Lower leg skin (tissue), 3 donors: ENCODE measurements around the gene PLA2G2C.

Source experiments
- POLR2A ChIP-seq, 2 donors: fragments of 450-650 bp; IDR thresholded peaks; one replicate each; pipeline ENCODE4 v1.6.1; 2016 to 2017; ENCODE audit warnings: antibody characterized with exemption in 2 of 2, mild to moderate bottlenecking in 1 of 2, moderate library complexity in 1 of 2
- TF ChIP-seq, protein P1 (sequence below), 3 donors: fragments of 450-650 bp; IDR thresholded peaks; one replicate each; pipeline ENCODE4 v1.5.1; 2016; ENCODE audit warnings: antibody characterized with exemption in 3 of 3, mild to moderate bottlenecking in 3 of 3, moderate library complexity in 2 of 3

DNA sequence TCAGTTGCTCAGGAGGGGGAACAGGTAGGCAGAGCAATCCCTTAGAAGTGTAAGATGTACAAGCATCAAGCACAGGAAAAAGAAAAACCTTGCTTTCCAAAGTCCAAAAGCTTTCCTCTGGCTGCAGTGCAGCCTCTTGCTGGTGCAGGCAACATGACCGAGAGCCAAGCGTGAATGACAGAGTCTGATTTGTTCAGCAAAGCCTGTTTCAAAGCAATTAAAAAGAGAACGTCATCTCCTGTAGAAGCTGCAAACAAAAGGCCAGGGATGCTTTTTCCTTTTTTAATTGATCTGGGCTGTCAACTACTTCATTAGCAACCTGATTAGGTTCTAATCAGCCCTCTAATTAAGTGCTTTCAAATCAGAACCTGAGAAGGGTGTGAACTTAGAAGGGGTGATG lies 38.2 kb upstream of the PLA2G2C start:
- TF ChIP-seq, protein P1, sequence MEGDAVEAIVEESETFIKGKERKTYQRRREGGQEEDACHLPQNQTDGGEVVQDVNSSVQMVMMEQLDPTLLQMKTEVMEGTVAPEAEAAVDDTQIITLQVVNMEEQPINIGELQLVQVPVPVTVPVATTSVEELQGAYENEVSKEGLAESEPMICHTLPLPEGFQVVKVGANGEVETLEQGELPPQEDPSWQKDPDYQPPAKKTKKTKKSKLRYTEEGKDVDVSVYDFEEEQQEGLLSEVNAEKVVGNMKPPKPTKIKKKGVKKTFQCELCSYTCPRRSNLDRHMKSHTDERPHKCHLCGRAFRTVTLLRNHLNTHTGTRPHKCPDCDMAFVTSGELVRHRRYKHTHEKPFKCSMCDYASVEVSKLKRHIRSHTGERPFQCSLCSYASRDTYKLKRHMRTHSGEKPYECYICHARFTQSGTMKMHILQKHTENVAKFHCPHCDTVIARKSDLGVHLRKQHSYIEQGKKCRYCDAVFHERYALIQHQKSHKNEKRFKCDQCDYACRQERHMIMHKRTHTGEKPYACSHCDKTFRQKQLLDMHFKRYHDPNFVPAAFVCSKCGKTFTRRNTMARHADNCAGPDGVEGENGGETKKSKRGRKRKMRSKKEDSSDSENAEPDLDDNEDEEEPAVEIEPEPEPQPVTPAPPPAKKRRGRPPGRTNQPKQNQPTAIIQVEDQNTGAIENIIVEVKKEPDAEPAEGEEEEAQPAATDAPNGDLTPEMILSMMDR (IDR thresholded peaks at IDR 0.05), result no peak
- no peak for TF ChIP-seq POLR2A (IDR thresholded peaks at IDR 0.05)
